Activated T-cell treated with anti-CD3 and anti-CD28 coated beads, Interleukin-2, amount 50 U/mL, for 24 hours (primary cell): Measurements from ENCODE around the gene DYRK1A.

Source experiments
- DNase-seq: peaks from one replicate; pipeline ENCODE4 v3.0.0-alpha.2; 2020
- H3K27ac Mint-ChIP-seq: 2 replicates; pipeline ENCODE4 v1.8.0; 2020; ENCODE audit warnings: mild to moderate bottlenecking, mixed read lengths
- H3K27me3 Mint-ChIP-seq: 2 replicates; pipeline ENCODE4 v1.8.0; 2020; ENCODE audit warnings: mixed read lengths
- H3K36me3 Mint-ChIP-seq: 2 replicates; pipeline ENCODE4 v1.8.0; 2020; ENCODE audit warnings: low read depth, mixed read lengths
- H3K4me1 Mint-ChIP-seq: 2 replicates; pipeline ENCODE4 v1.8.0; 2020; ENCODE audit warnings: low read depth, mixed read lengths
- H3K4me3 Mint-ChIP-seq: 2 replicates; pipeline ENCODE4 v1.8.0; 2020; ENCODE audit warnings: mild to moderate bottlenecking, moderate library complexity, mixed read lengths
- H3K9me3 Mint-ChIP-seq: 2 replicates; pipeline ENCODE4 v1.8.0; 2020; ENCODE audit warnings: mixed read lengths

DYRK1A gene

DNA sequence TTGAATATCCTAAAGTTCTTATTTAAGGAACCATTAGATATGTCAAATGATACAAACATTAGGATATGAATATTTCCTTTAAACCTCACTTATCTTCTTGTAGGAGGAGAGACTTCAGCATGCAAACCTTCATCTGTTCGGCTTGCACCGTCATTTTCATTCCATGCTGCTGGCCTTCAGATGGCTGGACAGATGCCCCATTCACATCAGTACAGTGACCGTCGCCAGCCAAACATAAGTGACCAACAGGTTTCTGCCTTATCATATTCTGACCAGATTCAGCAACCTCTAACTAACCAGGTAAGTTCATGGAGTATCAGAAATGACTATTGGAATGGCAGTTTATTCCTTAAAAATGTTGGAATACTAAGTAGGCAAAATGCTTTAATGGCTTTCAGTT lies 106.0 kb downstream of the DYRK1A start:
- DNase-seq, result no peak
- Mint-ChIP-seq H3K27me3 (no peaks in the 10 kb centered on the region), H3K27ac (no peak overlapping the region), H3K9me3 (no peaks in the 10 kb centered on the region), H3K4me1 (peaks cover 81% of the 10 kb centered on the region), H3K36me3 (peaks cover 66% of the 10 kb centered on the region), H3K4me3 (no peak overlapping the region)

DNA sequence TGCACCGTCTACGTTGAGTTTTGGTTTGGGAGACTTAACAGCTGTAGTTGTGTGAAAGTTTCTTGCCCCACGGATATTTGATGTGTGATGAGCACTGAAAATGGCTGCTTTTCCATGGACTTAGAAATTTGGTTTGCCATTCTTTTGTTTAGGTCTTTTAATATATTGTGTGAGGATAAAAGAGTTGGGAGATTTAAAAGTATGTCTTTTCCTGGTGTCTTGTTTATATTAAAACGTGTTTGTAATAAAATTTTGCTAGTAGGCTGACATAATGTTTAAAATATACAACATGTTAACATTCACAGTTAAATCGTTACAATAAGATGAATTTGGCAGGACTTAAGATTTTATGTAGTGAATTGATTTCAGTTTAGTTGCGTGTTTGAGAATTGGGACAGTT lies 106.9 kb downstream of the DYRK1A start:
- Mint-ChIP-seq H3K36me3 (peaks cover 62% of the 10 kb centered on the region), H3K4me3 (no peak overlapping the region)

DNA sequence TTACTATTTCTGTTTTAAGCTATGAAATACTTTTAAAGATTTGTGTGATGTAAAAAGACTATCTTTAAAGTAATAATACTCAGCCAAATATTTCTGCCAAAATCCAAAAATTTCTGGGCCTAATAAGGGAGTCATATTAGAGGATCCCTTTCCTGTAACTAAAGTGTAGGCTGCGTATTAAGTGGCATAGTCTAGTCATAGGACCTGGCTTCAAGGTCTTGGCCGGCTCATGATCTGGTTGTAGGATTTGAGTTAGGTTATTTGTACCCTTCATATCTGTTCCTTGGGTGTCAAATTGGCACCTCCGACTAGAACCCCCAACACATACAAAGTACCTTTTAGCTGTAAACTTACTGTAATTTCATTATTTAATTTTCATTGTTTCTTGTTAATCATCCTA lies 107.8 kb downstream of the DYRK1A start:
- no peaks in the 10 kb centered on the region for H3K27me3 Mint-ChIP-seq
- no peak for DNase-seq
- no peak overlapping the region for H3K27ac Mint-ChIP-seq
- H3K9me3 Mint-ChIP-seq, result no peaks in the 10 kb centered on the region
- peaks cover 74% of the 10 kb centered on the region for H3K4me1 Mint-ChIP-seq
- H3K4me3 Mint-ChIP-seq, result no peak overlapping the region
- peaks cover 57% of the 10 kb centered on the region for H3K36me3 Mint-ChIP-seq

More for the DNA sequence above, 106.9 kb downstream of the DYRK1A start:
- H3K9me3 Mint-ChIP-seq, result no peaks in the 10 kb centered on the region
- DNase-seq, result no peak
- no peak overlapping the region for H3K27ac Mint-ChIP-seq
- H3K27me3 Mint-ChIP-seq, result no peaks in the 10 kb centered on the region
- H3K4me1 Mint-ChIP-seq, result peaks cover 79% of the 10 kb centered on the region

DNA sequence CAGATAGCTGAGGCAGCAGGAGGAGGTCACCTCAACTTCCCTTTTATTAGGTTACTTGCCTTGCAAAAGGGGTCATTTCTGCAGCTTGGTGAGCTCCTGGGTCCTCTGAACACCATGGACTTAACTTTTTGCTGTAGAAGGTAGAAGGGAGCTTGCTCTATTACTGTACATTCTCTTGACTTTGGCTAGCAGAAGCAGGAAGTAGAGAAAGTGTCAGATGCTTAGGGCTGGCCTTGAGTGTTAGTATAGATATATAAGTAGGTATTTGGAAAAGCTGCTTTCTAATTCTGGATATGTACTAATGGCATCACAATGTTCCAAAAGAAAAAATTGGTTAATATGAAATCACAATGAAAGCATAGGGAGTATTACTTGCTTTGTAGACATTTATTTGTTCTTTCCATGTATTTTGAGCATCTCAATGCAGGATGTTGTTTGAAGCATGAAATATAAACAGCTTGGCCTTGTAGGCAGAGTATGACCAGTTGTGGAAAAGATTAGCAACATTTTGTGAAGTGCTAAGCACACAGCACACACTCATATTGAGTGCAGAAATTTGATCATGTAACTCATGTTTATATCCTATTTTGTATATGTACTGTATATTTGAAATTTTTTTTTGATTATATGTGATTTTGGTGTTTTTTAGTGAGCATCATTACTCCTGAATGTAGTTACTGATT lies 108.8 kb downstream of the DYRK1A start:
- Mint-ChIP-seq H3K4me3 (no peak overlapping the region), H3K27ac (peak overlapping the region; percentile 3), H3K4me1 (peaks cover 66% of the 10 kb centered on the region), H3K36me3 (peaks cover 55% of the 10 kb centered on the region), H3K27me3 (no peaks in the 10 kb centered on the region), H3K9me3 (no peaks in the 10 kb centered on the region)
- DNase-seq, result no peak

DNA sequence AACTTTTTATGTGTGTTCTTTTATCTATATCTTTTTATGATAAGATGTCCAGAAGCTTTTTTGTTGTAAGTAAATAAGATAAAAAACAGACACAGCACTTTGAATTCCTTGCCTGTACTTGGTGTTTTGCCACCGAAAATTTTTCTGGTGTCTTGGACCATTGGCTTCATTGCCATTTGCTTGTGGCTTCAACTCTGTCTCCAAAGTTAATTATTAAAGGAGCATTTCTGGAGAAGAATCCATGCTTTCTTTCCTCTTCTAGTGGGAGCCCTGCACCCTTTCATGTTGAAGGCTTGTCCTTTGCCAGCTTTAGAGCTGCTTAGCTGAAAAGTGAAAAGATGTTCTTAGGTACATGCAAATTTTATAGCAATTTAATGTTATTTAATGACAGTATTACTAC lies 112.2 kb downstream of the DYRK1A start:
- Mint-ChIP-seq H3K36me3 (peaks cover 64% of the 10 kb centered on the region), H3K4me1 (peaks cover 41% of the 10 kb centered on the region), H3K9me3 (no peaks in the 10 kb centered on the region), H3K4me3 (no peak overlapping the region), H3K27ac (no peak overlapping the region), H3K27me3 (no peaks in the 10 kb centered on the region)
- DNase-seq, result no peak

DNA sequence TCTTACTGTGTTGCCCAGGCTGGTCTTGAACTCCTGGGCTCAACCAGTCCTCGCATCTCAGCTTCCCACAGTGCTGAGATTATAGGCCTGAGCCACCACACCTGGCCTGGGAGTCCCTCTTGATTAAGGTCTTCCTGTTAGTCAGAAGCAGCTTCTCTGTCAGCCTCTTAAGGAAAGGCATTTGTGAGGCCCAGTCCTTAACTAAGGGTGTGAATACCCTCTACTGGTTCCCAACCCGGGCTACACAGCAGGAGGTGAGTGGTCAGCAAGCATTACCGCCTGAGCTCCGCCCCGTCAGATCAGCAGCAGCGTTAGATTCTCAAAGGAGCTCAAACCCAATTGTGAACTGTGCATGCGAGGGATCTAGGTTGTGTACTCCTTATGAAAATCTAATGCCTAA lies 117.2 kb downstream of the DYRK1A start:
- Mint-ChIP-seq H3K4me3 (no peak overlapping the region), H3K27ac (peak overlapping the region; percentile 59), H3K9me3 (no peaks in the 10 kb centered on the region), H3K4me1 (peaks cover 19% of the 10 kb centered on the region), H3K27me3 (no peaks in the 10 kb centered on the region), H3K36me3 (peaks cover 69% of the 10 kb centered on the region)
- DNase-seq, result no peak

DNA sequence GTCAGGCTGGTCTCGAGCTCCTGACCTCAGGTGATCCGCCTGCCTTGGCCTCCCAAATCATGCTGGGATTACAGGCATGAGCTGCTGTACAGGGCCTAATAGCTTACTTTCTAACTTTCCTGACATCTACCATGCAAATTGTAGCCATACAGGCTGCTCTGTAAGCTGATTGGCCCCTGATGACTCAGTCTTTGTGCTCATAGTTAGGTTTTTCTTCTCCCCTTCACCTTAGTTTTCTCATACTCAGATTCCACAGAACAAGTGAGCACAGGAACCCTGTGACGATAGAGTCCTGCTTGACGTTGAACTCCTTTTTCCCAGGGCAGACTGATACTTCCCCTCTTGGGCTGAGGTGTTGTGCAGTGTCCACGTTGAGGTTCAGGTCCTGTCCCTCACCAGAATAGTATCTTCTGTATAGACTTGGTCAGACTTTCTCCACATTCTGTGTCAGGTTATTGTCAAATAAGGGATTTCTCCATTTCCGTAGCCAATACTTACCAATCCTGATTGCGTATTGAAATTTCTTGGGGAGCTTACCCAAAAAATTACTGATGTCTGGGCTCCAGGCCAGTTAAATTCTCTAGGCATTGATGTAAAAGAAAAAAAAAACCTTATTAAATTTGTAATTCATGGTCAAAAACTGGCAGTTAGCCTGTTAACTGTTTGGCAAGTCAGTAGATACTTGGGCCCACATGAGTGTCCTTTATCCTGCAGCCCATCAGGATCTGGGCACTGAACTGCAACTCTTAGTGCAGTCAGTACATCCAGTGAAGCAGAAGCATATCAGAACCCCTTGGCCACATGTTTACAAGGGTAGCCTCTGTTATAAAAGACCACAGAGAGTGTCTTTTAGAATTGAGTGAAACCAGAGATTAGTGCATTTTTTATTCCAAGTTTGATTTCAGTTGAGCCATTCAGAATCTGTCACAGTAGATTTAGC lies 118.2 kb downstream of the DYRK1A start:
- H3K36me3 Mint-ChIP-seq, result peaks cover 75% of the 10 kb centered on the region
- no peak overlapping the region for H3K4me3 Mint-ChIP-seq
- no peak for DNase-seq
- peaks cover 22% of the 10 kb centered on the region for H3K4me1 Mint-ChIP-seq
- peak overlapping the region; percentile 56 for H3K27ac Mint-ChIP-seq
- no peaks in the 10 kb centered on the region for H3K9me3 Mint-ChIP-seq
- no peaks in the 10 kb centered on the region for H3K27me3 Mint-ChIP-seq

DNA sequence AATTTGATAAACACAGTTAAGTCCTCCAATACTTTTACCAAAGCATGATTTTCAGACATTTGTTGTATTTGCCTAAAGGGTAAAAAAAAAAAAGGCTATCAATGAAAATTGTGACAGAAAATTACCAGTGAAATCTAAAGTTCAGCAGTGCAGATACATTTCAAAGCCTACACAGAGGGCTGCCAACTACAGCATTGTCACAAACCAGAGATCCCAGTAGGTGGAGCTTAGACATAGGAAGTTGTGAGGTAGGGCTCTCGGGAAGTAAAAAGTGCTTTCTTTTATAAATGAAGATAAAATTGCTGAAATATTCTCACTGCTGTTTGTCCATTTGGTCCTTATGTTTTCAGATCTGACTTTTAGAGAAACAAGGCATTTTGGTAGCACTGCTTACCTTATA lies 123.0 kb downstream of the DYRK1A start:
- no peak for DNase-seq
- Mint-ChIP-seq H3K36me3 (peaks cover 82% of the 10 kb centered on the region), H3K9me3 (no peaks in the 10 kb centered on the region), H3K27me3 (no peaks in the 10 kb centered on the region), H3K27ac (peak overlapping the region; percentile 62), H3K4me1 (peaks cover 25% of the 10 kb centered on the region), H3K4me3 (no peak overlapping the region)

DNA sequence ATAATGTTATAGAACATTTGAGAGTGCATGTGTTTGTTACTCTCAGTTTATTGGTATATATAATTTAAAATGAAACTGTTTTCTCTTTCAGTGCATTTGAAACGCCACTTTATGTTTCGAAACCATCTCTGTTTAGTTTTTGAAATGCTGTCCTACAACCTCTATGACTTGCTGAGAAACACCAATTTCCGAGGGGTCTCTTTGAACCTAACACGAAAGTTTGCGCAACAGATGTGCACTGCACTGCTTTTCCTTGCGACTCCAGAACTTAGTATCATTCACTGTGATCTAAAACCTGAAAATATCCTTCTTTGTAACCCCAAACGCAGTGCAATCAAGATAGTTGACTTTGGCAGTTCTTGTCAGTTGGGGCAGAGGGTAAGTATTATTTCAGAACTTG lies 123.5 kb downstream of the DYRK1A start:
- H3K27me3 Mint-ChIP-seq, result no peaks in the 10 kb centered on the region
- peaks cover 81% of the 10 kb centered on the region for H3K36me3 Mint-ChIP-seq
- peaks cover 22% of the 10 kb centered on the region for H3K4me1 Mint-ChIP-seq
- H3K4me3 Mint-ChIP-seq, result no peak overlapping the region
- no peaks in the 10 kb centered on the region for H3K9me3 Mint-ChIP-seq
- peak overlapping the region; percentile 52 for H3K27ac Mint-ChIP-seq
- DNase-seq, result no peak

DNA sequence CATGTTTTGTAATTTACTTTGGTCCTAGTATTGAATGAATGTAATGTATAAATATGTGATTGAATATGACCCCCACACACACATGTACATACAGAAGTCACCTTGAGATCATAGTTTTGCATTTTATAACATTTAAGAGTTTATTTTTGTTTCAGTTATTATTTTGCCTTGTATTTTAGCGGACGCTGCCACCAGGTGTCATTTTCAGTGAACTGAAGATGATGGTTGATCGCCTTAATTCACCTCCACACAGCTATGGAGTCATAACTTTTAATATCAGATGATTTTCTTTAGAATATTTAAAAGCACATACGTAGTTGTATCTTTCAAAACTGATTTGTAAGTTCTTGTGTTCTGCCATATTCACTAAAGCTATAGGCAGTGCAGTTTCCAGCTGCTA lies 130.4 kb downstream of the DYRK1A start:
- peaks cover 82% of the 10 kb centered on the region for H3K36me3 Mint-ChIP-seq

DNA sequence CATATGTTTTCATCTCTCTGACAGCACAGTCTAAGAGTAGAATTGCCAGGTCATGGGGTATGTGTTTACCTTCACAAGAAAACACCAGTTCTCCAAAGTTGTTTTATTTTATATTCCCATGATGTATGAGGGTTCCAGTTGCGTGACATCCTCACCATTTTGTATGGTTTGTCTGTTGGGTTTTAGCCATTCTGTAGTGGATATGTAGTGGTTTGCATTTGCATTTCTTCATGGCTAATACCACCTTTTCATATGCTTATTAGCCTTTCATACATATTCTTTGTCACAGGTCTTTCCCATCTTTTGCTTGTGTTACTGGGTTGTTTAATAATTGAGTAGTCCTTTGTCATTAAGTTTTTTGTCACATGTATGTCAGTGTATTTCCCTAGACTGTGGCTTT lies 132.1 kb downstream of the DYRK1A start:
- H3K9me3 Mint-ChIP-seq, result no peaks in the 10 kb centered on the region
- no peak overlapping the region for H3K27ac Mint-ChIP-seq
- no peak for DNase-seq
- peaks cover 79% of the 10 kb centered on the region for H3K36me3 Mint-ChIP-seq
- H3K4me3 Mint-ChIP-seq, result no peak overlapping the region
- H3K27me3 Mint-ChIP-seq, result no peaks in the 10 kb centered on the region
- peaks cover 31% of the 10 kb centered on the region for H3K4me1 Mint-ChIP-seq

More for the DNA sequence above, 130.4 kb downstream of the DYRK1A start:
- no peak for DNase-seq
- peak overlapping the region; percentile 71 for H3K27ac Mint-ChIP-seq
- H3K9me3 Mint-ChIP-seq, result no peaks in the 10 kb centered on the region
- peaks cover 22% of the 10 kb centered on the region for H3K4me1 Mint-ChIP-seq
- no peaks in the 10 kb centered on the region for H3K27me3 Mint-ChIP-seq
- H3K4me3 Mint-ChIP-seq, result no peak overlapping the region

DNA sequence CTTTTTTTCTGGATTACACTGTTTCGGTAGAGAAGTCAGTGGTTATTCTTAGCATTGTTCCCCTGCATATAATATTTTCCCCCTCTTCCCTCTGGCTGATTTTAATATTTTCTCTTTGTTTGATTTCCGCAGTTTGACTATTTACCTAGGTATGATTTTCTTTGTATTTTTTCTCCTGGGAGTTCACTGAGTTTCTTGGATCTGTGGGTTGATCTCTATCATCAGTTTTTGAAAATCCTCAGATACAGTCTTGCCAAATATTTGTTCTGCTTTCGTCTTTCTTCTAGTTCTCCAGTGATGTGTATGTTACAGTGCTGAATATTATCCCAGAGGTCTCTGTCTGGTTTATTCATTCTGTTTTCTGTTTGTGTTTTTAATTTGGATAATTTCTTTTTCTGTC lies 136.4 kb downstream of the DYRK1A start:
- Mint-ChIP-seq H3K27ac (peak overlapping the region; percentile 88), H3K27me3 (no peaks in the 10 kb centered on the region), H3K9me3 (no peaks in the 10 kb centered on the region), H3K36me3 (peaks cover 47% of the 10 kb centered on the region), H3K4me1 (peaks cover 41% of the 10 kb centered on the region), H3K4me3 (no peak overlapping the region)
- no peak for DNase-seq

DNA sequence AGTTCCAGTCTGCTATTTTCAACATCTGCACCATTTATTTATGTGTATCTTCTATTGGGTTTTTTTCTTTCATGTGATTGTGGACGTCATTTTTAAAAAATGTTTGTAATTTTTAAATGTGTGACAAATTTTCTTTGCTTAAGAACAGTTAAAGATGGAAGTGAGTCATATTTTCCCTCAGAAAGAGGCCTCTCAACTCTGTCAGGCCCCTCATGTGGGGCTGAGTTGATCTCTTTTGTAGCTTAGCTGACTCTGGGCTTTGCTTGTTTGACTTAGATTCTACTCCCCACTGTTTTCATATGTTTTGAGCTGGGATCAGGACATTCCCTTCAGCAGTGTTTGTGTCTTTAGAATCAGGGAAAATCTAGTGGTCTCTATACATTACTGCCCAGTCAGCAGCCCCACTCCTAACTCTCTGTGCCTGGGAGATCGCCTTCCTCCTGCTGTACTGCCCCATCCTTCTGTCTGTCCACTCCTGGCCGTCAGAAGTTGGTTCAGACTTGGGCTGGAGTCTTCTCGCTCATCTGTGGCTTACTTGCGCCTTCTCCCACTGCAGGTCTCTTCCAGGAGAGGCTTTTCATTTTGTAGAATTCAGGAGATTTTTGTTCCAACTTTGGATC lies 137.4 kb downstream of the DYRK1A start:
- Mint-ChIP-seq H3K27me3 (no peaks in the 10 kb centered on the region), H3K27ac (peak overlapping the region; percentile 91), H3K4me1 (peaks cover 37% of the 10 kb centered on the region), H3K36me3 (peaks cover 38% of the 10 kb centered on the region), H3K9me3 (no peaks in the 10 kb centered on the region), H3K4me3 (peak overlapping the region; percentile 55)
- DNase-seq, result no peak

DNA sequence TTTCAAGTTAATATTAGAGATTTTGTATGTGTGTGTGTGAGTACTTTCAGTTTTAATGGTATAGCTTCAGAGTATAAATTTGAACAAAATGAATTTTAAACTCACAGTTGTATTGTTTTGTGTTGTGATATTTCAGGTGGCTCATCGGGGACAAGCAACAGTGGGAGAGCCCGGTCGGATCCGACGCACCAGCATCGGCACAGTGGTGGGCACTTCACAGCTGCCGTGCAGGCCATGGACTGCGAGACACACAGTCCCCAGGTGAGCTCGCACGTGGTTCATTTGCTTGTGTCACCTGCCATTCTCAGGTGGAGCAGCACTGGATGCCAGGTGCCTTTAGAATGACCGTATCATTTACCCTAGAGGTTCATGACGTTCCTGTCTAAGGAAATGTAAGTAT lies 139.4 kb downstream of the DYRK1A start:
- Mint-ChIP-seq H3K9me3 (no peaks in the 10 kb centered on the region), H3K27ac (peak overlapping the region; percentile 66), H3K27me3 (no peaks in the 10 kb centered on the region), H3K4me3 (no peak overlapping the region), H3K4me1 (peaks cover 39% of the 10 kb centered on the region), H3K36me3 (peaks cover 20% of the 10 kb centered on the region)
- no peak for DNase-seq

DNA sequence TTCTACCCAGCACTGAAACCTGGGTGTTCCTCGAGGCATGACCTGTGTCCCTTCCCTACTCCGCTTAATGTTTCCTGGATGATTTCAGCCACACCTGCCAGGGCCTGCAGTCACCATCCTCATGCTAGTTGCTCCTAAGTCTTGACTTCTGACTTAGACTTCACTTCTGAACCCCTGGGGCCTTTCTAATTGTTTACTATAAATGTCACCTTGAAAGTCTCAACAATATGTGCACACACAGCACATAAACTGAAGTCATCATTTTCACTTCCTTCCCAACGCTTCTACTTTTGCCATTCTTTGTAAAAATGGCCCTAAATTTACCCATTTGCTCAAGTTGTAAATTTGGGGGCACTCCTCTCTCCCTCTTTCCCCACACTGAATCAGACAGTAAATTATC lies 141.1 kb downstream of the DYRK1A start:
- Mint-ChIP-seq H3K27me3 (no peaks in the 10 kb centered on the region), H3K36me3 (peaks cover 6% of the 10 kb centered on the region), H3K4me1 (peaks cover 30% of the 10 kb centered on the region), H3K27ac (no peak overlapping the region), H3K4me3 (no peak overlapping the region), H3K9me3 (no peaks in the 10 kb centered on the region)
- DNase-seq, result no peak
